Smooth muscle cell (in vitro differentiated cells): Measurements from ENCODE around the gene TPBGL. TPM values are rescaled to one million over a fixed set of nuclear protein-coding genes. Genes with fewer than 3 reads are reported as not detected.

Source experiments
- DNase-seq: peaks from one replicate; lab custom pipeline; 2025; ENCODE audit not compliant: unreplicated experiment; lab: John Stamatoyannopoulos, UW
- H2AFZ ChIP-seq: fragments of 200-600 bp; sonication (generic); 2 replicates; pipeline ENCODE4 v1.6.0; 2016; ENCODE audit warnings: antibody characterized with exemption, low read depth, mild to moderate bottlenecking
- H3F3A ChIP-seq: fragments of 200-600 bp; sonication (generic); 2 replicates; pipeline ENCODE4 v1.6.0; 2017; ENCODE audit warnings: antibody characterized with exemption, low read depth
- H3K27ac ChIP-seq: fragments of 200-600 bp; sonication (generic); 2 replicates; pipeline ENCODE4 v1.5.1; 2016; ENCODE audit warnings: low read depth, mild to moderate bottlenecking
- H3K27me3 ChIP-seq: fragments of 200-600 bp; sonication (generic); 2 replicates; pipeline ENCODE4 v1.6.1; 2016; ENCODE audit warnings: low read depth, mild to moderate bottlenecking
- H3K36me3 ChIP-seq: fragments of 200-600 bp; sonication (generic); 2 replicates; pipeline ENCODE4 v1.5.1; 2016; ENCODE audit warnings: low read depth
- H3K4me1 ChIP-seq: fragments of 200-600 bp; sonication (generic); 2 replicates; pipeline ENCODE4 v1.5.1; 2016; ENCODE audit warnings: low read depth
- H3K4me2 ChIP-seq: fragments of 200-600 bp; sonication (generic); 2 replicates; pipeline ENCODE4 v1.6.0; 2016; ENCODE audit warnings: mild to moderate bottlenecking
- H3K4me3 ChIP-seq: fragments of 200-600 bp; sonication (generic); 2 replicates; pipeline ENCODE4 v1.5.1; 2016; ENCODE audit warnings: mild to moderate bottlenecking
- H3K79me2 ChIP-seq: fragments of 200-600 bp; sonication (generic); 2 replicates; pipeline ENCODE4 v1.6.0; 2016; ENCODE audit warnings: low read depth, mild to moderate bottlenecking
- H3K9ac ChIP-seq: fragments of 200-600 bp; sonication (generic); 2 replicates; pipeline ENCODE4 v1.6.0; 2016; ENCODE audit warnings: low read depth
- H3K9me3 ChIP-seq: fragments of 200-600 bp; sonication (generic); replicated peaks from 2 replicates; pipeline ENCODE4 v1.5.1; 2016; ENCODE audit warnings: low read depth
- H4K20me1 ChIP-seq: fragments of 200-600 bp; sonication (generic); 2 replicates; pipeline ENCODE4 v1.6.0; 2016; ENCODE audit warnings: low read depth
- WGBS: methylation state at CpG from one replicate; pipeline ENCODE4 v1.1.7; 2016; ENCODE audit warnings: low lambda C conversion rate; 5-methylcytosine and 5-hydroxymethylcytosine counted together
- polyA plus RNA-seq: library from polyadenylated mRNA; unstranded; fragments of >200 nt; fragmentation: Nextera tagmentation; extraction: Ambion mirVana; gene quantifications from 2 replicates; pipeline ENCODE4 v1.2.1, GENCODE V29; 2016
- total RNA-seq: library from RNA; depleted of rRNA; stranded (reverse); fragments of >200 nt; gene quantifications from 2 replicates; pipeline ENCODE4 v1.2.3, GENCODE V29; 2014
- TF ChIP-seq, protein P1 (sequence below): fragments of 200-600 bp; sonication (generic); IDR thresholded peaks from 2 replicates; pipeline ENCODE4 v1.5.1; 2017; ENCODE audit warnings: borderline replicate concordance, mild to moderate bottlenecking, antibody characterized with exemption; ENCODE audit not compliant: insufficient read depth, poor library complexity, severe bottlenecking

TPBGL gene
- total and polyA plus RNA-seq, 2 experiments from 2014 or later, result 0.62 to 0.81 TPM

DNA sequence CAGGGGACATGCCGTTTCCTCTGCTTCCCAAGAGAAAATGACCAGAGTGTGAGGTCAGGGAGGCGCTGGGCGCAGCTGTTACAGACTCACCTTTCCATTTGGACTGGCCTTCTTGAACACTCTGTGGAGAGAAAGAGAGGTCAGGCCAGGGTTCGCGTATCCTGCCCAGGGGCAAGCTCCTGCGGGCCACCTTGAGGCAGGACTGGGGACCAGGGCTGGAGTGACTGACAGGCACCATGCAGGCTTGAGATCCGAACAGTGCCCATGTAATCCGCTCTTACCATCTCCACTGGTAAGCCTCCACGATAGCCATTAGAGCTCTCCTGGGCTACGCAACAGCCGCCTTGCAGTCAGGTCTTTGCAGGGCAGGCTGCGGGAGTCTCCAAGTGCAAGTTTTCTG lies 49.3 kb downstream of the TPBGL start:
- Histone ChIP-seq H3K4me1 (no peaks in the 10 kb centered on the region), H3K27me3 (no peaks in the 10 kb centered on the region), H3K36me3 (no peaks in the 10 kb centered on the region), H3F3A (no peaks in the 10 kb centered on the region), H4K20me1 (peaks cover 23% of the 10 kb centered on the region), H2AFZ (no peak overlapping the region), H3K9ac (no peak overlapping the region), H3K4me2 (no peak overlapping the region), H3K79me2 (peaks cover 6% of the 10 kb centered on the region), H3K27ac (no peak overlapping the region), H3K9me3 (no peaks in the 10 kb centered on the region), H3K4me3 (no peak overlapping the region)
- 90% methylated on average over 12 of the region's 12 CpGs for WGBS
- no peak for DNase-seq
- TF ChIP-seq, protein P1, sequence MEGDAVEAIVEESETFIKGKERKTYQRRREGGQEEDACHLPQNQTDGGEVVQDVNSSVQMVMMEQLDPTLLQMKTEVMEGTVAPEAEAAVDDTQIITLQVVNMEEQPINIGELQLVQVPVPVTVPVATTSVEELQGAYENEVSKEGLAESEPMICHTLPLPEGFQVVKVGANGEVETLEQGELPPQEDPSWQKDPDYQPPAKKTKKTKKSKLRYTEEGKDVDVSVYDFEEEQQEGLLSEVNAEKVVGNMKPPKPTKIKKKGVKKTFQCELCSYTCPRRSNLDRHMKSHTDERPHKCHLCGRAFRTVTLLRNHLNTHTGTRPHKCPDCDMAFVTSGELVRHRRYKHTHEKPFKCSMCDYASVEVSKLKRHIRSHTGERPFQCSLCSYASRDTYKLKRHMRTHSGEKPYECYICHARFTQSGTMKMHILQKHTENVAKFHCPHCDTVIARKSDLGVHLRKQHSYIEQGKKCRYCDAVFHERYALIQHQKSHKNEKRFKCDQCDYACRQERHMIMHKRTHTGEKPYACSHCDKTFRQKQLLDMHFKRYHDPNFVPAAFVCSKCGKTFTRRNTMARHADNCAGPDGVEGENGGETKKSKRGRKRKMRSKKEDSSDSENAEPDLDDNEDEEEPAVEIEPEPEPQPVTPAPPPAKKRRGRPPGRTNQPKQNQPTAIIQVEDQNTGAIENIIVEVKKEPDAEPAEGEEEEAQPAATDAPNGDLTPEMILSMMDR, result no peak

DNA sequence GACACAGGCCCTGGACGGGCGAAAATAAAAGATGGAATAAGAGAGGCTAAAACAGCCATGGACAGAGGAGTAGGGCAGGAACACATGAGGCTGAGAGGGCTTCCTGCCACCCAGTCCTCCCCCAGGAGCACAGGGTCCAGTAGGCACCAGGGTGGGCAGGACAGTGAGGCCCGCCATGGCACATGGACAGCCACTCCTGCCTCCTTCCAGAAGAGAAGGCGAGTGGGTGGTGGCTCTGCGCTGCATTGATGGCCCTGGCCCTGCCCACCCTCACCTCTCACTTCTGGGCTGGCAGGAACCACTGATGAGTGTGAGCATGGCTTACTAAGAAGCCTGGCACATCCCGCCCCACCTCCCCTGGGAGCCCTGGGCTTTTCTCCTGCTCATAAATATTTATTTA lies 51.2 kb downstream of the TPBGL start:
- Histone ChIP-seq H3K9ac (no peak overlapping the region), H3K27ac (no peak overlapping the region), H3K36me3 (no peaks in the 10 kb centered on the region), H3K4me3 (no peak overlapping the region), H3K27me3 (no peaks in the 10 kb centered on the region), H3K9me3 (no peaks in the 10 kb centered on the region), H3K4me1 (no peaks in the 10 kb centered on the region), H2AFZ (no peak overlapping the region), H3K79me2 (peaks cover 6% of the 10 kb centered on the region), H3F3A (no peaks in the 10 kb centered on the region), H3K4me2 (no peak overlapping the region), H4K20me1 (peaks cover 23% of the 10 kb centered on the region)
- no peak for DNase-seq
- 98% methylated on average over 6 of the region's 6 CpGs for WGBS
- TF ChIP-seq, protein P1, result no peak

GRCh38 chr11:75292943-75293342 lies 52.4 kb downstream of the TPBGL start:
- no peak overlapping the region for H2AFZ ChIP-seq
- H3K36me3 ChIP-seq, result no peaks in the 10 kb centered on the region
- peaks cover 6% of the 10 kb centered on the region for H3K79me2 ChIP-seq
- no peak overlapping the region for H3K4me3 ChIP-seq
- H3F3A ChIP-seq, result no peaks in the 10 kb centered on the region
- H3K27ac ChIP-seq, result no peak overlapping the region
- no peaks in the 10 kb centered on the region for H3K4me1 ChIP-seq
- H3K9me3 ChIP-seq, result no peaks in the 10 kb centered on the region
- TF ChIP-seq, protein P1, result no peak
- peaks cover 23% of the 10 kb centered on the region for H4K20me1 ChIP-seq
- DNase-seq, result no peak
- H3K27me3 ChIP-seq, result no peaks in the 10 kb centered on the region
- 100% methylated on average over 3 of the region's 3 CpGs for WGBS
- no peak overlapping the region for H3K9ac ChIP-seq
- no peak overlapping the region for H3K4me2 ChIP-seq

Other genes with a start within 250 kb of the TPBGL start
- not detected in 2 replicates for gene OR2AT4, start 143.9 kb upstream of the TPBGL start, total RNA-seq
- not detected in 2 replicates for gene OR2AT4, start 143.9 kb upstream of the TPBGL start, polyA plus RNA-seq
- 0.31 TPM in 1 of 2 replicates, not detected in the other for gene SLCO2B1, start 89.7 kb upstream of the TPBGL start, total RNA-seq
- 0.30 TPM in 1 of 2 replicates, not detected in the other for gene SLCO2B1, start 89.7 kb upstream of the TPBGL start, polyA plus RNA-seq
- 16.9 and 19.7 TPM in 2 replicates for gene ARRB1, start 110.9 kb downstream of the TPBGL start, total RNA-seq
- 4.6 and 6.6 TPM in 2 replicates for gene ARRB1, start 110.9 kb downstream of the TPBGL start, polyA plus RNA-seq
- 721 and 794 TPM in 2 replicates for gene RPS3, start 158.7 kb downstream of the TPBGL start, total RNA-seq
- 976 and 989 TPM in 2 replicates for gene RPS3, start 158.7 kb downstream of the TPBGL start, polyA plus RNA-seq
- 0.85 and 1.0 TPM in 2 replicates for gene KLHL35, start 192.4 kb downstream of the TPBGL start, total RNA-seq
- gene KLHL35, start 192.4 kb downstream of the TPBGL start, polyA plus RNA-seq, result 2.8 and 3.0 TPM in 2 replicates